Skeletal muscle satellite cell (primary cell): ENCODE results near the gene NDUFA11.

ENCODE experiments used
- H3K27me3 ChIP-seq: 2 replicates; pipeline ENCODE4 v1.7.0; 2013; ENCODE audit warnings: low read length; ENCODE audit not compliant: control insufficient read depth, insufficient read depth
- H3K36me3 ChIP-seq: 2 replicates; pipeline ENCODE4 v1.7.0; 2013; ENCODE audit warnings: mild to moderate bottlenecking, control low read depth, low read length; ENCODE audit not compliant: insufficient read depth
- H3K4me1 ChIP-seq: 2 replicates; pipeline ENCODE4 v1.7.0; 2013; ENCODE audit warnings: low read length; ENCODE audit not compliant: control insufficient read depth, insufficient read depth
- H3K4me2 ChIP-seq: 2 replicates; pipeline ENCODE4 v1.7.0; 2013; ENCODE audit warnings: mild to moderate bottlenecking, low read length
- H3K4me3 ChIP-seq: 2 replicates; pipeline ENCODE4 v1.7.0; 2013; ENCODE audit warnings: low read length
- H3K9ac ChIP-seq: 2 replicates; pipeline ENCODE4 v1.7.0; 2013; ENCODE audit warnings: mild to moderate bottlenecking, low read depth, low read length, moderate library complexity
- H3K9me3 ChIP-seq: replicated peaks from 2 replicates; pipeline ENCODE4 v1.7.0; 2013; ENCODE audit warnings: mild to moderate bottlenecking, control low read depth, low read length

The NDUFA11 gene

GRCh38 chr19:5929625-5930024 is 26.0 kb upstream of the NDUFA11 start:
- Histone ChIP-seq H3K4me3 (no peak overlapping the region), H3K36me3 (peaks cover 90% of the 10 kb centered on the region), H3K9me3 (no peaks in the 10 kb centered on the region), H3K27me3 (no peaks in the 10 kb centered on the region), H3K4me1 (peaks cover 7% of the 10 kb centered on the region), H3K4me2 (no peak overlapping the region), H3K9ac (no peak overlapping the region)

GRCh38 chr19:5929179-5929578 is 25.6 kb upstream of the NDUFA11 start:
- no peak overlapping the region for H3K4me3 ChIP-seq
- peaks cover 95% of the 10 kb centered on the region for H3K36me3 ChIP-seq
- H3K9ac ChIP-seq: no peak overlapping the region
- no peaks in the 10 kb centered on the region for H3K9me3 ChIP-seq
- H3K27me3 ChIP-seq: no peaks in the 10 kb centered on the region
- H3K4me1 ChIP-seq: peaks cover 3% of the 10 kb centered on the region
- no peak overlapping the region for H3K4me2 ChIP-seq

- H3K9ac ChIP-seq: no peak overlapping the region
- peaks cover 92% of the 10 kb centered on the region for H3K36me3 ChIP-seq
- H3K4me3 ChIP-seq: no peak overlapping the region
- H3K9me3 ChIP-seq: no peaks in the 10 kb centered on the region
- no peak overlapping the region for H3K4me2 ChIP-seq
- H3K27me3 ChIP-seq: no peaks in the 10 kb centered on the region
- H3K4me1 ChIP-seq: no peaks in the 10 kb centered on the region
Measured at GRCh38 chr19:5927441-5927821, 23.8 kb upstream of the NDUFA11 start.

- H3K4me1 ChIP-seq: no peaks in the 10 kb centered on the region
- no peak overlapping the region for H3K4me3 ChIP-seq
- H3K4me2 ChIP-seq: no peak overlapping the region
- H3K36me3 ChIP-seq: peaks cover 92% of the 10 kb centered on the region
- no peaks in the 10 kb centered on the region for H3K27me3 ChIP-seq
- no peak overlapping the region for H3K9ac ChIP-seq
- H3K9me3 ChIP-seq: no peaks in the 10 kb centered on the region
Measured at GRCh38 chr19:5926641-5927440, 23.3 kb upstream of the NDUFA11 start.

- H3K4me2 ChIP-seq: no peak overlapping the region
- H3K9ac ChIP-seq: no peak overlapping the region
- H3K27me3 ChIP-seq: no peaks in the 10 kb centered on the region
- no peak overlapping the region for H3K4me3 ChIP-seq
- no peaks in the 10 kb centered on the region for H3K4me1 ChIP-seq
- peaks cover 94% of the 10 kb centered on the region for H3K36me3 ChIP-seq
- H3K9me3 ChIP-seq: no peaks in the 10 kb centered on the region
Measured at GRCh38 chr19:5925830-5926427, 22.3 kb upstream of the NDUFA11 start.

- Histone ChIP-seq H3K4me3 (no peak overlapping the region), H3K27me3 (no peaks in the 10 kb centered on the region), H3K9me3 (no peaks in the 10 kb centered on the region), H3K36me3 (peaks cover 80% of the 10 kb centered on the region), H3K9ac (no peak overlapping the region), H3K4me2 (no peak overlapping the region), H3K4me1 (no peaks in the 10 kb centered on the region)
Measured at GRCh38 chr19:5923356-5923755, 19.8 kb upstream of the NDUFA11 start.

GRCh38 chr19:5922161-5922545 is 18.6 kb upstream of the NDUFA11 start:
- no peaks in the 10 kb centered on the region for H3K27me3 ChIP-seq
- no peak overlapping the region for H3K9ac ChIP-seq

GRCh38 chr19:5921516-5922160 is 18.0 kb upstream of the NDUFA11 start:
- H3K4me1 ChIP-seq: no peaks in the 10 kb centered on the region
- H3K9me3 ChIP-seq: no peaks in the 10 kb centered on the region
- H3K36me3 ChIP-seq: peaks cover 77% of the 10 kb centered on the region
- no peak overlapping the region for H3K4me3 ChIP-seq
- H3K4me2 ChIP-seq: no peak overlapping the region
- H3K27me3 ChIP-seq: no peaks in the 10 kb centered on the region
- H3K9ac ChIP-seq: no peak overlapping the region

More at GRCh38 chr19:5922161-5922545, 18.6 kb upstream of the NDUFA11 start:
- H3K4me1 ChIP-seq: no peaks in the 10 kb centered on the region
- H3K4me3 ChIP-seq: no peak overlapping the region
- H3K36me3 ChIP-seq: peaks cover 78% of the 10 kb centered on the region
- H3K4me2 ChIP-seq: no peak overlapping the region
- no peaks in the 10 kb centered on the region for H3K9me3 ChIP-seq

GRCh38 chr19:5918463-5919079 is 15.0 kb upstream of the NDUFA11 start:
- no peak overlapping the region for H3K4me2 ChIP-seq
- no peak overlapping the region for H3K4me3 ChIP-seq
- H3K4me1 ChIP-seq: peaks cover 15% of the 10 kb centered on the region
- no peaks in the 10 kb centered on the region for H3K9me3 ChIP-seq
- no peaks in the 10 kb centered on the region for H3K27me3 ChIP-seq
- H3K9ac ChIP-seq: no peak overlapping the region
- H3K36me3 ChIP-seq: peaks cover 61% of the 10 kb centered on the region

- Histone ChIP-seq H3K4me2 (no peak overlapping the region), H3K9me3 (no peaks in the 10 kb centered on the region), H3K4me3 (no peak overlapping the region), H3K9ac (no peak overlapping the region), H3K36me3 (peaks cover 53% of the 10 kb centered on the region), H3K27me3 (no peaks in the 10 kb centered on the region), H3K4me1 (peaks cover 15% of the 10 kb centered on the region)
Measured at GRCh38 chr19:5917431-5918107, 14.0 kb upstream of the NDUFA11 start.

GRCh38 chr19:5916181-5916708 is 12.7 kb upstream of the NDUFA11 start:
- Histone ChIP-seq H3K9me3 (no peaks in the 10 kb centered on the region), H3K36me3 (peaks cover 41% of the 10 kb centered on the region), H3K4me1 (peaks cover 15% of the 10 kb centered on the region), H3K4me3 (no peak overlapping the region), H3K9ac (no peak overlapping the region), H3K4me2 (no peak overlapping the region), H3K27me3 (no peaks in the 10 kb centered on the region)
